Measurements from ENCODE around the gene ITPK1.

ITPK1 gene

DNA sequence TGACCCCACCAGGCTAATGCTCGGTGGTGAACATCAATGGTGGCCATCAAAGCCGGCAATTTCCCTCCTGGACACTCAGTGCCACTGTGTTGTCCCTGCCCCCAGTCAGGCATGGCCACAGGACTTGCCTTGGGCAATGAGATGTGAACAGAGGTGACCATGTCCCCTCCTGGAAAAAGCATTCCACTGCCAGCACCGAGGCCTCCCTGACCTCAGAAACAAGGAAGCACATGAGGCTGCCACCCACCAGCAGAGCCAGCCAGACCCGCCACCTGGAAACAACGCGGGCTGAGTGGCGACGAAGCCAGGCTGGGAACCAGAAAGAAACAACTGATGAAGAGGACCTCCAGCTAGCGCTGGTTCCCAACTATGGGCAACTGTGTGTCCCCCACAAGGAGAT lies 31.8 kb downstream of the ITPK1 start:
- H3K4me3 ChIP-seq (ENCODE audit: low read length in 2 of 2): no peak overlapping the region
- no peak overlapping the region for H3K27ac ChIP-seq (ENCODE audit: low read length)
- peaks cover 19% of the 10 kb centered on the region for H3K4me1 ChIP-seq (ENCODE audit: control insufficient read depth, insufficient read depth, low read length)
- no peaks in the 10 kb centered on the region for H3K27me3 ChIP-seq (ENCODE audit: control insufficient read depth in 1 of 2, insufficient read depth in 2 of 2, low read length in 2 of 2)
- H3K9me3 ChIP-seq (ENCODE audit: control insufficient read depth in 2 of 2, low read length in 2 of 2): peaks cover 0 to 3% of the 10 kb centered on the region in 2 donors
- no peak overlapping the region for H3K9ac ChIP-seq (ENCODE audit: low read length in 2 of 2)
- H3K36me3 ChIP-seq (ENCODE audit: control insufficient read depth in 2 of 2, insufficient read depth in 2 of 2, low read length in 2 of 2): no peaks in the 10 kb centered on the region

DNA sequence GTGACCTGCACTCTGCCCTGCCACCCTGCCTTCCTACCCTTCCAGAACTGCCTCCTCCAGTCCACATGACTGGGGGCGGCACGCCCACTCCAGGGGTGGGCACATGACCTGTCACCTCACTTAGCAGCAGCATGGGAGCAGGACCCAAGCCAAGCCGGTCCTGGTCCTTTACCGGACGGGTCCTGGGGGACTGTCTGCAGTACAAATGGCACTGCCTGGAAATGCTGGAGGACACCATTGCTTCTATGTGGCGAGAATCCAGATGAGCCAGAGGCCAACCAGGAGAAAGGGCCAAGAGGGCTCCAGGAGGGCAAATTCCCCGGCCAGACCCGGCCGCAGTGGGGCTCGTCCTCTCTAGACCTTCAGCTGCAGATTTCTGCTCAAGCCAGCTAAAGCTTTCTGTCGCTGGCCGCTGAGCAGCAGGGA lies 33.1 kb downstream of the ITPK1 start:
- Histone ChIP-seq H3K27me3 (ENCODE audit: control insufficient read depth in 1 of 2, insufficient read depth in 2 of 2, low read length in 2 of 2) (no peaks in the 10 kb centered on the region), H3K27ac (ENCODE audit: low read length) (no peak overlapping the region), H3K9me3 (ENCODE audit: control insufficient read depth in 2 of 2, low read length in 2 of 2) (peaks cover 0 to 3% of the 10 kb centered on the region in 2 donors), H3K9ac (ENCODE audit: low read length in 2 of 2) (no peak overlapping the region), H3K4me1 (ENCODE audit: control insufficient read depth, insufficient read depth, low read length) (peaks cover 30% of the 10 kb centered on the region), H3K36me3 (ENCODE audit: control insufficient read depth in 2 of 2, insufficient read depth in 2 of 2, low read length in 2 of 2) (no peaks in the 10 kb centered on the region), H3K4me3 (ENCODE audit: low read length in 2 of 2) (no peak overlapping the region)

DNA sequence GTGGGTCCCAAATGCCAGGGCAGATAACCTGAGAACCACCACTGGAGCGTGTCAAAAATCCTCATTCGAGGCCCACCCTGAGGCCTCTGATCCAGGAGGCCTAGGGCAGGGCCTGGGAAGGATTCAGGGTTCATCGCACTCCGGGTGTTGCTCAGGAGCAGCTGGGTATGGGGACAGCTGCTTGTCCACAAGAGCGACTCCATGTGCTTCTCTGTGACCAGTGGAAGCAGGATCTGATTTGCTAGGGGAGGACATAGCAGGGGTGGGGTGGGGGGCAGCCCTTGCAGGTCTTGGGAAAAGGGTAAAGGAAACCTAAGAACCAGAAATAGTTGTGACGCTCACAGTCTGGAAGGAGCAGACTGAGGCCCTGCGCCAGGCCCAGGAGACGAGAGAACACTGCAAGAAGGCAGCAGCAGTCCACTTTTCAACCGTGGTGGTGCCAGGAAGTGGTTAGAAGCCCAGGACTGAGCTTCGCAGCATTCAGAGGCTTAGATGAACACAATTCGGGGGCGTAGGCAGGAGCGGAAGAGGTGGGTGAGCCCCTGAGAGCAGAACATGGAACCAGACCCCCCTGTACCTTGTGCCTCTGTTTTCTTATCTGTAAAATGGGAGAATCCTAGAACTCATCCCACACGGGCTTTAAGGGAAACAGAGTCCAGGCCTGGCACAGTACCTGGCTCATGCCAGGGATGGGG lies 33.7 kb downstream of the ITPK1 start:
- H3K27ac ChIP-seq (ENCODE audit: low read length): no peak overlapping the region
- H3K9me3 ChIP-seq (ENCODE audit: control insufficient read depth in 2 of 2, low read length in 2 of 2): peaks cover 0 to 3% of the 10 kb centered on the region in 2 donors
- no peak overlapping the region for H3K4me3 ChIP-seq (ENCODE audit: low read length in 2 of 2)
- peaks cover 29% of the 10 kb centered on the region for H3K4me1 ChIP-seq (ENCODE audit: control insufficient read depth, insufficient read depth, low read length)
- no peak overlapping the region for H3K9ac ChIP-seq (ENCODE audit: low read length in 2 of 2)
- no peaks in the 10 kb centered on the region for H3K36me3 ChIP-seq (ENCODE audit: control insufficient read depth in 2 of 2, insufficient read depth in 2 of 2, low read length in 2 of 2)
- no peaks in the 10 kb centered on the region for H3K27me3 ChIP-seq (ENCODE audit: control insufficient read depth in 1 of 2, insufficient read depth in 2 of 2, low read length in 2 of 2)

DNA sequence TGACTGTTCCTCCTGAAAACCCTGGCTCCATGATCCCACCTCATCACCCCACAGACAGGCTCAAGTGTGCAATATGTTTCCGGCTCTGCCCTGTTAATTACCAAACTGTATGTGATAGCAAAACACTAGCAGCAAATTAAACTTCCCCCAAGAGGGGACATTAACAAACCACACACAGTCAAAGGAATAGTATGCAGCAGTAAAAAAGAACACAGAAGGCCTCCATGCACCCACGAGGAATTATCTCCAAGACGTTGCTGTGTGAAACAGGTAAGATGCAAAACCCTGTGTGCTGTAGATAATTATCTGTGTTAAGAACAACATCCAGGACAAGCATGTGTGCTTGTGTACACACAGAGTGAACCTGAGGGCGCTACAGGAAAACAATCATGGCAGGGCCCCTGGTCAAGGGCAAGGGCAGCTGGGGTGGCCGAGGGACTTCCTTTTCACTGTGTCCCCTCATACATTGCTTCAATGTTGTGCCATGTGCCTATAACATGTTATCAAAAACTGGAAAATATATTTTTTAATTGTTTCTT lies 35.8 kb downstream of the ITPK1 start:
- H3K4me1 ChIP-seq (ENCODE audit: control insufficient read depth, insufficient read depth, low read length): peaks cover 25% of the 10 kb centered on the region
- no peaks in the 10 kb centered on the region for H3K36me3 ChIP-seq (ENCODE audit: control insufficient read depth in 2 of 2, insufficient read depth in 2 of 2, low read length in 2 of 2)
- H3K4me3 ChIP-seq (ENCODE audit: low read length in 2 of 2): no peak overlapping the region
- H3K9ac ChIP-seq (ENCODE audit: low read length in 2 of 2): no peak overlapping the region
- no peak overlapping the region for H3K27ac ChIP-seq (ENCODE audit: low read length)
- H3K9me3 ChIP-seq (ENCODE audit: control insufficient read depth in 2 of 2, low read length in 2 of 2): peaks cover 0 to 3% of the 10 kb centered on the region in 2 donors
- H3K27me3 ChIP-seq (ENCODE audit: control insufficient read depth in 1 of 2, insufficient read depth in 2 of 2, low read length in 2 of 2): no peaks in the 10 kb centered on the region

DNA sequence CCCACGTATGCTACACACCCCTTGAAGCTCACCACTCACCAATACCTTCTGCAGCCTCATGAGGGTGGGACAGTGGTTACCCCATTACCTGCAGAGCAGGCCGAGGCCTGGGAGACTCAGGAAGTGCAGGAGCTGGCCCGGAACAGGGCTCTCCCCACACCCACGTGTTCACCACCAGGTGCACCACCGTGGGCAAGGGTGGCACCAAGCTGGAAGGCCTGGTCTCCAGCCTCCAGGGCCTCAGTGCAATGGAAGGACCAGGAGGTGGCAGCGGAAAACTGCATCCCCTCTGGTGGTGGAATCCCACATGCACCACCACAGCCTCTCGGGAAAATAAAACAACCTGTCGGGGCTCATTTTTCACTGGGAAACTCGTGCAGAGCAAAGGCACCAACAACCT lies 36.4 kb downstream of the ITPK1 start:
- Histone ChIP-seq H3K9me3 (ENCODE audit: control insufficient read depth in 2 of 2, low read length in 2 of 2) (no peaks in the 10 kb centered on the region), H3K27ac (ENCODE audit: low read length) (no peak overlapping the region)

DNA sequence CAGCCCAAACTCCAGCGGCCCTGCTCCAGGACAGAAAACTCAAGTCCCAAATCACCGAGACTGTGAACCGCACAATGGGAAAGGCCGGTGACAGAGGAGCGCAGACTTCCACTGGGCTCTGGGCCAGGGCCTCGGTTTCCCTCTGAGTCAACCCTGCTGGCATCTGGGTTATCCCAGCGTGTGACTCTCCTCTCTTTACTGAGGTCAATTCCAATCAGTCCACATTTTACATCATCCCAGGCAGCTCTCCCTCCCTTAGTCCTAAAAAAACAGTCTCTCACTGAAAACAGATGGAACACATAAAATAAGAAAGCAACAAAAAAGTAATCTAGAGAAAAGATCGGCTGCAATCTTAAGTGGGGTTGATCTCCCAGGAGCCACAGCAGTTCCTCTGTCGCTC lies 36.9 kb downstream of the ITPK1 start:
- no peak overlapping the region for H3K9ac ChIP-seq (ENCODE audit: low read length in 2 of 2)
- no peaks in the 10 kb centered on the region for H3K27me3 ChIP-seq (ENCODE audit: control insufficient read depth in 1 of 2, insufficient read depth in 2 of 2, low read length in 2 of 2)
- no peak overlapping the region for H3K4me3 ChIP-seq (ENCODE audit: low read length in 2 of 2)
- H3K27ac ChIP-seq (ENCODE audit: low read length): no peak overlapping the region
- no peaks in the 10 kb centered on the region for H3K9me3 ChIP-seq (ENCODE audit: control insufficient read depth in 2 of 2, low read length in 2 of 2)
- H3K36me3 ChIP-seq (ENCODE audit: control insufficient read depth in 2 of 2, insufficient read depth in 2 of 2, low read length in 2 of 2): peaks cover 0 to 2% of the 10 kb centered on the region in 2 donors
- peaks cover 34% of the 10 kb centered on the region for H3K4me1 ChIP-seq (ENCODE audit: control insufficient read depth, insufficient read depth, low read length)

More for the DNA sequence above, 36.4 kb downstream of the ITPK1 start:
- Histone ChIP-seq H3K4me3 (ENCODE audit: low read length in 2 of 2) (no peak overlapping the region), H3K9ac (ENCODE audit: low read length in 2 of 2) (no peak overlapping the region), H3K36me3 (ENCODE audit: control insufficient read depth in 2 of 2, insufficient read depth in 2 of 2, low read length in 2 of 2) (peaks cover 0 to 2% of the 10 kb centered on the region in 2 donors), H3K27me3 (ENCODE audit: control insufficient read depth in 1 of 2, insufficient read depth in 2 of 2, low read length in 2 of 2) (no peaks in the 10 kb centered on the region), H3K4me1 (ENCODE audit: control insufficient read depth, insufficient read depth, low read length) (peaks cover 31% of the 10 kb centered on the region)

DNA sequence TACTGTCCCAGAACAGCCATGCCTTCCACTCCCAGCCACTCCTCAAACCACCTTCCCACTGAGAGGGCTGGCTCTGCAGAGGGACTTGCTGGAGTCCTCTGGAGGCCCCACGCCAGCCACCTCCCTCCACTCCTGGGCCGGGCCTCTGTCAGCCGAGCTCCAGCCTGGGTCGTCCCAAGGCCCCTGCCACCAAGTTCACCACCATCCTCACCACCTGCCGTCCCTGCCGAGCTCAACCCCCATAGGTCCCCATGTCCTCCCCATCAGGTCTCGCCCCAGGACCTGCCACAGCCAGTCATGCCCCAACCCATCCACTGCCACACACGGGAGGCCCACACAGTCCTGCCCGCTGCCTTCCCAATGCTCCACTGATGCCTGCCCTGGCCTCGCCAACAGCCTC lies 39.0 kb downstream of the ITPK1 start:
- no peaks in the 10 kb centered on the region for H3K9me3 ChIP-seq (ENCODE audit: control insufficient read depth in 2 of 2, low read length in 2 of 2)
- H3K36me3 ChIP-seq (ENCODE audit: control insufficient read depth in 2 of 2, insufficient read depth in 2 of 2, low read length in 2 of 2): peaks cover 0 to 2% of the 10 kb centered on the region in 2 donors
- H3K27me3 ChIP-seq (ENCODE audit: control insufficient read depth in 1 of 2, insufficient read depth in 2 of 2, low read length in 2 of 2): no peaks in the 10 kb centered on the region
- H3K4me1 ChIP-seq (ENCODE audit: control insufficient read depth, insufficient read depth, low read length): peaks cover 36% of the 10 kb centered on the region
- H3K9ac ChIP-seq (ENCODE audit: low read length in 2 of 2): no peak overlapping the region
- no peak overlapping the region for H3K4me3 ChIP-seq (ENCODE audit: low read length in 2 of 2)
- no peak overlapping the region for H3K27ac ChIP-seq (ENCODE audit: low read length)

DNA sequence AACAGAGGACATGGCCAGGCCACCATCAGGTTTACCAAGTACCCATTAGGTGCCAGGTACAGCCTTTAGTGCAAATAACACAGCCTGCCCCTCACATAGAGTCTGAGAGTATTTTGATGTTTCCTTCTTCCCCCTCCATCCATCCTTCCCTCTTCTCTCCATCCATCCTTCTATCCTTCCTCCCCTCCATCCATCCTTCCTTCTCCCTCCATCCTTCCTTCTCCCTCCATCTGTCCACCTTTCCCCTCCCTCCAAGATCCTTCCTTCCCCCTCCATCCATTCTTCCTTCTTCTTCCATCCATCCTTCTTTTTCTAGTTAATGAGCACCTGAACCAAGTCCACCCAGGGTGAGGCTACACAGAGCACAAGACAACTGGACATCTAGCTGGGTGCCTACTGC lies 39.8 kb downstream of the ITPK1 start:
- no peak overlapping the region for H3K9ac ChIP-seq (ENCODE audit: low read length in 2 of 2)
- H3K36me3 ChIP-seq (ENCODE audit: control insufficient read depth in 2 of 2, insufficient read depth in 2 of 2, low read length in 2 of 2): peaks cover 0 to 2% of the 10 kb centered on the region in 2 donors
- no peak overlapping the region for H3K27ac ChIP-seq (ENCODE audit: low read length)
- H3K4me1 ChIP-seq (ENCODE audit: control insufficient read depth, insufficient read depth, low read length): peaks cover 42% of the 10 kb centered on the region
- no peaks in the 10 kb centered on the region for H3K27me3 ChIP-seq (ENCODE audit: control insufficient read depth in 1 of 2, insufficient read depth in 2 of 2, low read length in 2 of 2)
- no peaks in the 10 kb centered on the region for H3K9me3 ChIP-seq (ENCODE audit: control insufficient read depth in 2 of 2, low read length in 2 of 2)
- H3K4me3 ChIP-seq (ENCODE audit: low read length in 2 of 2): no peak overlapping the region

DNA sequence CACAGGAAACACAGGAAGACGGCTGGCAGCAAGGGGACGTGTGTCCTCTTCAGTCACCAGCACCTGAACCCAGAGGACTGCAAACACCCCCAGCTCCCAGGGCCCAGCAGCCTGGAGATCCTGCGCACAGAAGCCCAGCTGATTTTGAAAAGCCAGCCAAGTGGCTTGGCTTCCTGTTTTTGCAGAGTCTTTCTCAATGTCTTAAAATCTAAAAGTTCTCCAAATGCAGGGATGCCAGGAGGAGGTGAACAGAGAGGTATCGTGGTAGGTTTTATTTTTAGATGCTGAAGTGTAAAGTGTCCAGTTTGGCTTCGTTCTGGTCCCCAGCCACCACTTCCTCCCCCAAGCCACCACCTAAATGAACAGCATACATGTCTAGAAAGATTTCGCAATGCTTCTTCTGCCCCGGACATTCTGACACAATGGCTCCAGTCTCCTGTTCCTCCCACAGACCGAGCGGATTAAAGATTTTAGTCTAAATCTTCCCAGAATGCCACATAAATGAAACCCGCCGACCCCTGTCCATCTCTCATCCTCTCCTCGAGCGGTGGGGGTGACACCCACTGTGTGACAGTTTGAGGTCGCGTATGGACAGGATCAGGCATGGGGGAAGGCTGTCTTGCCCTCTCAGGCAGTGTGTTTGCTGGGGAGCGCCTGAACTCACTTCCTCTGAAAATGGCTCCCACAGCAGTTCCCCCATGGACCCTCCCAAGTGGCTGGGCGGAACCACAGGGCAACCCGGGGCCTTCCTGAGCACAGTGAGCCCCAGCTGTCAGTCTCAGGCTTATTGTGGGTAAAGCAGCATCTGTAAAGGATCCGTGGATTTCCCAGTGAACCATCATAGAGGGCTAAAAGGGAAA lies 41.6 kb downstream of the ITPK1 start:
- no peak overlapping the region for H3K4me3 ChIP-seq (ENCODE audit: low read length in 2 of 2)

DNA sequence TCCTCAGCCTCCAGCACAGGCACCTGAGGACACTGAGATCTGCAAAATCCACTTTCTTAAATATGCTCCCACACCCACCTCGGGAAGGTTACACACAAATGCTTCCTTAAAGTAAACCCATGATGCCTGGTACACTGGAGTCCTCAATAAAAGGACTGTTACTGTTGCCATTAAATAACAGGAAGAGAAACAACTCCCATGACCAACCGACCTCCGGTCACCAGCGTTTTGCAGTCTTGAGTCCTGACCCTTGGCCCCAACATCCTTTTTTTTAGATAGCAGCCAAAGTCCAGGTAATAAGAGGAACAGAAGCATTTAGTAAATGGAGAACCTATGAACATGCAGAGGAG lies 42.4 kb downstream of the ITPK1 start:
- no peak overlapping the region for H3K9ac ChIP-seq (ENCODE audit: low read length in 2 of 2)
- H3K36me3 ChIP-seq (ENCODE audit: control insufficient read depth in 2 of 2, insufficient read depth in 2 of 2, low read length in 2 of 2): peaks cover 0 to 2% of the 10 kb centered on the region in 2 donors
- no peaks in the 10 kb centered on the region for H3K9me3 ChIP-seq (ENCODE audit: control insufficient read depth in 2 of 2, low read length in 2 of 2)
- H3K27ac ChIP-seq (ENCODE audit: low read length): no peak overlapping the region
- H3K27me3 ChIP-seq (ENCODE audit: control insufficient read depth in 1 of 2, insufficient read depth in 2 of 2, low read length in 2 of 2): no peaks in the 10 kb centered on the region
- H3K4me1 ChIP-seq (ENCODE audit: control insufficient read depth, insufficient read depth, low read length): peaks cover 33% of the 10 kb centered on the region
- H3K4me3 ChIP-seq (ENCODE audit: low read length in 2 of 2): no peak overlapping the region

More for the DNA sequence above, 41.6 kb downstream of the ITPK1 start:
- Histone ChIP-seq H3K36me3 (ENCODE audit: control insufficient read depth in 2 of 2, insufficient read depth in 2 of 2, low read length in 2 of 2) (peaks cover 0 to 2% of the 10 kb centered on the region in 2 donors), H3K9ac (ENCODE audit: low read length in 2 of 2) (no peak overlapping the region), H3K27ac (ENCODE audit: low read length) (no peak overlapping the region), H3K27me3 (ENCODE audit: control insufficient read depth in 1 of 2, insufficient read depth in 2 of 2, low read length in 2 of 2) (no peaks in the 10 kb centered on the region), H3K9me3 (ENCODE audit: control insufficient read depth in 2 of 2, low read length in 2 of 2) (no peaks in the 10 kb centered on the region), H3K4me1 (ENCODE audit: control insufficient read depth, insufficient read depth, low read length) (peaks cover 38% of the 10 kb centered on the region)

Measured in stomach smooth muscle (tissue), 2 donors.